ENCODE data around the gene PPM1H.
"Not testable (repeated sequence)": the region's sequence is repeated elsewhere in the genome, so short reads cannot be mapped to it uniquely, and the experiment has no call there.

PPM1H gene

GRCh38 chr12:62776997-62777396 is 158.0 kb downstream of the PPM1H start:
- Mint-ChIP-seq H3K4me3 (no peak overlapping the region), H3K27ac (no peak overlapping the region), H3K36me3 (no peaks in the 10 kb centered on the region), H3K9me3 (no peaks in the 10 kb centered on the region), H3K4me1 (no peaks in the 10 kb centered on the region)
- ATAC-seq: no peak
- DNase-seq (ENCODE audit: low spot score in 2 of 2): no peak

DNA sequence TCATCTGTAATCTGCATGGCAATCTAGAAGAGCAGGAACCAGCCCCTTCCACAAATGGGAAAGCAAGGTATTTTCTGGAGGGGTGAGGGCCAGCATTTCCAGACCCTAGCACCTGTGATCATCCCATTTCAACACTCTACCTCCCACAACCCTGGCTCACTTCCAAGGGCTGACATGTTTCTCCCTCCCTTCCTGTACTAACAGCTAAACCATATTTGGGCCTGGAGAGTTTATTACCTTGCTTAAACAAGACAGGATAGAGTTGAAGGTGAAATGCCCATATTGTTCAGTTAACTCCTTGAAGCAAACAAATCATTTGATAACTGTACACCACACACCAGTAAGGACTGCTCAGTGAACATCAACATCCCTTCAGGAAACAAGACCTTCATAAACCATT is 158.4 kb downstream of the PPM1H start:
- no peaks in the 10 kb centered on the region for H3K9me3 Mint-ChIP-seq
- ATAC-seq: no peak

DNA sequence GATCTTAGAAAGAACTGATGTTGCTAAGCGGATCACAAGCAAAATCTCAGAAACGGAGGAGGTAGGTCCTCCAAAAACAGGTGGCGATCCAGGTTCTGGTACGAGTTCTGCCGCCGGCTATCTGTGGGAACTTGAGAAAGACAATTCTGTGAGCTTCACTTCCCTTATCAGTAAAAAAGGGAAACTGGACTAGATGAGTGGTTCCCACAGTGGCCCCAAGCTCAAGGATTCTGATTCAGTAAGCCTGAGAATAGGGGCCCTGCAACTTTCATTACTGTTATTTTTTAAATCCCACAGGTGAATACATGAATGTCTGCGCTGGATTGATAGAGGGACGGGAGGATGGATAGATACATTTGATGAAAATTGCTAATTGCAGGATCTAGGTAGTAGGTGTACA is 160.2 kb downstream of the PPM1H start:
- H3K4me1 Mint-ChIP-seq: no peaks in the 10 kb centered on the region
- H3K36me3 Mint-ChIP-seq: no peaks in the 10 kb centered on the region
- ATAC-seq (no peak), DNase-seq (ENCODE audit: low spot score in 2 of 2) (no peak)
- no peak overlapping the region for H3K27ac Mint-ChIP-seq
- H3K4me3 Mint-ChIP-seq: no peak overlapping the region
- no peaks in the 10 kb centered on the region for H3K9me3 Mint-ChIP-seq

More for the DNA sequence above, 158.4 kb downstream of the PPM1H start:
- no peaks in the 10 kb centered on the region for H3K4me1 Mint-ChIP-seq
- no peak overlapping the region for H3K4me3 Mint-ChIP-seq
- H3K27ac Mint-ChIP-seq: no peak overlapping the region
- no peak for DNase-seq (ENCODE audit: low spot score in 2 of 2)
- no peaks in the 10 kb centered on the region for H3K36me3 Mint-ChIP-seq

DNA sequence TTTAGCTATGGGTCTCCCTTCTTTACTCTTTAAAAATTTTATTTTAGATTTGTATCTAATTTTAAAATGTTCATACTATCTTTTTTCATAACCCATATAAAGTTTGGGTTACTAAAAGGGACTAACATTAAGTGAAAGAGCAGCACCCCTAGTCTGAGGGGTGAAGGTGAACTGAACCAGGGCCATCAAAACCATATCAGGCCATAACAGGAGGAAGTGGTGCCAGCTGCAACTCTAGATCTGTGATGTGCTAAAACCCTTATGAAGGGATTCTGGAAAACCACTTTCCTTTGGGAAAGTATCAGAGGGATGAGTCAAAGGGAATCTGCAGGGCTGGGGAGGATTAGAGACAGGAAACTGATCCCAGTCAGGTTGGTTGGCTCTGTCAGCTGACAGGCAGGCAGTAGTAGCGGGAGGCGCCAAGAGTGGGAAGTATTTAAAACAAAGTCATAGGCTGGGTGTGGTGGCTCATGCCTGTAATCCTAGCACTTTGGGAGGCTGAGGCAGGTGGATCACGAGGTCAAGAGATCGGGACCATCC is 162.5 kb downstream of the PPM1H start:
- Mint-ChIP-seq H3K9me3 (no peaks in the 10 kb centered on the region), H3K4me1 (peaks cover 13% of the 10 kb centered on the region), H3K4me3 (no peak overlapping the region), H3K27ac (no peak overlapping the region), H3K36me3 (no peaks in the 10 kb centered on the region)
- DNase-seq (ENCODE audit: low spot score in 2 of 2) (no peak), ATAC-seq (no peak)

- Mint-ChIP-seq H3K4me3 (no peak overlapping the region), H3K9me3 (no peaks in the 10 kb centered on the region), H3K4me1 (peaks cover 13% of the 10 kb centered on the region), H3K27ac (no peak overlapping the region), H3K36me3 (no peaks in the 10 kb centered on the region)
- no peak for ATAC-seq
- DNase-seq (ENCODE audit: low spot score in 2 of 2): no peak
Observed at GRCh38 chr12:62771828-62772227, 163.1 kb downstream of the PPM1H start.

DNA sequence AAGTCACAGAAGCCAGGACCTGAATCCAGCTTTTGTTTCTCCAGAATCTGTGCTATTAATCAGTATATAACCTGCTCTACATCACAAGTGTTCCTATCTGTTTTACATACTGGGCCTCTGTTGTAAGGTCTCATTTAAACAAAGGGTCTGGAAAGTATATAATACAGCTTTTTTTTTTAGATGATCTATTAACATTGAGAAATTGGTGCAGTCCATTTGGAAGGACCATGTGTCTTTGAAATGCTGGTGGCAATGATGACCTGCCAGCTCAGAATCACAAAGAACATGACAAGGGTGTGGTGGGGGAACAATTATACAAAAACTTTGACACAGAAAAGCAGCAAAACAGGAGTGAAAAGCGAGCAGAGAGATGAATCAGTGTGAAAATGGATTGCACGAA is 164.6 kb downstream of the PPM1H start:
- Mint-ChIP-seq H3K9me3 (no peaks in the 10 kb centered on the region), H3K4me3 (no peak overlapping the region), H3K36me3 (no peaks in the 10 kb centered on the region), H3K27ac (no peak overlapping the region), H3K4me1 (peaks cover 13% of the 10 kb centered on the region)
- ATAC-seq (no peak), DNase-seq (ENCODE audit: low spot score in 2 of 2) (no peak)

- DNase-seq (ENCODE audit: low spot score in 2 of 2) (no peak), ATAC-seq (no peak)
- Mint-ChIP-seq H3K4me1 (peaks cover 13% of the 10 kb centered on the region), H3K4me3 (no peak overlapping the region), H3K27ac (no peak overlapping the region), H3K9me3 (no peaks in the 10 kb centered on the region), H3K36me3 (no peaks in the 10 kb centered on the region)
Observed at GRCh38 chr12:62769076-62769619, 165.8 kb downstream of the PPM1H start.

- no peak for DNase-seq (ENCODE audit: low spot score in 2 of 2)
- ATAC-seq: peak; percentile 71
- Mint-ChIP-seq H3K36me3 (no peaks in the 10 kb centered on the region), H3K4me3 (no peak overlapping the region), H3K9me3 (no peaks in the 10 kb centered on the region), H3K27ac (peak overlapping the region; percentile 18), H3K4me1 (peaks cover 13% of the 10 kb centered on the region)
Observed at GRCh38 chr12:62767946-62768345, 167.0 kb downstream of the PPM1H start.

DNA sequence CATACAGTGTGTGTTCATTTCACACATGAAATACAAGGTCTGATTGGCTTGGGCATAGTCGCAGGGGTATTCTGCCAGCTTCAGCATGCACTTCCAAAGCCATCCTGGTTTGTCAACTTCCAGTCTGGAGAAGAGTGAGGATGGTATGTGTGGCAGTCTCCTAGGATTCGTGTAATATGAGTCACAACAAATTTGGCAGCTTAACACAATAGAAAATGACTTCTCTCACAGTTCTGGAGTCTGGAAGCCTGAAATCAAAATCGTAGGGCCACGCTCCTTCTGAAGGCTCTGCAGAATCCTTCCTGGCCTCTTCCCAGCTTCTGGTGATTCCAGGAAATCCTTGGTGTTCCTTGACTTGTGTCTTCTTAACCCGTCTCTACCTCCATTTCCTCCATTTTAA is 167.5 kb downstream of the PPM1H start:
- Mint-ChIP-seq H3K4me1 (peaks cover 13% of the 10 kb centered on the region), H3K36me3 (no peaks in the 10 kb centered on the region), H3K4me3 (no peak overlapping the region), H3K27ac (peak overlapping the region; percentile 18), H3K9me3 (no peaks in the 10 kb centered on the region)
- no peak for DNase-seq (ENCODE audit: low spot score in 2 of 2)
- ATAC-seq: no peak

- no peak for ATAC-seq
- DNase-seq (ENCODE audit: low spot score in 2 of 2): no peak
- Mint-ChIP-seq H3K4me1 (peaks cover 13% of the 10 kb centered on the region), H3K9me3 (no peaks in the 10 kb centered on the region), H3K4me3 (no peak overlapping the region), H3K27ac (no peak overlapping the region), H3K36me3 (no peaks in the 10 kb centered on the region)
Observed at GRCh38 chr12:62766496-62766895, 168.5 kb downstream of the PPM1H start.

- DNase-seq (ENCODE audit: low spot score in 2 of 2) (no peak), ATAC-seq (no peak)
- Mint-ChIP-seq H3K36me3 (no peaks in the 10 kb centered on the region), H3K27ac (no peak overlapping the region), H3K9me3 (no peaks in the 10 kb centered on the region), H3K4me1 (peaks cover 32% of the 10 kb centered on the region), H3K4me3 (no peak overlapping the region)
Observed at GRCh38 chr12:62763861-62764645, 170.9 kb downstream of the PPM1H start.

DNA sequence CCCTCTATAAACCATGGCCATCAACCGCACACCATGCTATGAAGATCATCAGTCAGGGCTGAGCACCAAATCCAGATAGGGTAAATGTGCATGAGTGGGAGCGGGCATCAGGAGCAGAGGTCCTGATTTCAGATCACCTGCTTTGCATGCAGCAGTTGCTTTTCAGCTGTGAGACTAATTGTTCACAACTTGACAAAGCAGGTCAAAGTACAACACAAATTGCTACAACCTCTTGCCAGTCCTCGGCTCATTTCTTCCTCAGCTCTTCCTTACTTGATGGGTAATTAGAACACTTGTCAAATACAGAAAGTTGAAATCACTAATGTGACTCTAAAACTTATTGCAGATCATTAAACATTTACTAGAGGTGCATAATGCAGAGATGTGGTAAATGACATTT is 171.6 kb downstream of the PPM1H start:
- no peak overlapping the region for H3K4me3 Mint-ChIP-seq
- DNase-seq (ENCODE audit: low spot score in 2 of 2) (no peak), ATAC-seq (no peak)
- no peak overlapping the region for H3K27ac Mint-ChIP-seq
- H3K36me3 Mint-ChIP-seq: no peaks in the 10 kb centered on the region
- H3K4me1 Mint-ChIP-seq: peaks cover 30% of the 10 kb centered on the region
- H3K9me3 Mint-ChIP-seq: no peaks in the 10 kb centered on the region

- DNase-seq (ENCODE audit: low spot score in 2 of 2) (no peak), ATAC-seq (no peak)
- H3K4me3 Mint-ChIP-seq: no peak overlapping the region
- H3K4me1 Mint-ChIP-seq: peaks cover 23% of the 10 kb centered on the region
- no peaks in the 10 kb centered on the region for H3K36me3 Mint-ChIP-seq
- no peaks in the 10 kb centered on the region for H3K9me3 Mint-ChIP-seq
- no peak overlapping the region for H3K27ac Mint-ChIP-seq
Observed at GRCh38 chr12:62762645-62763044, 172.3 kb downstream of the PPM1H start.

DNA sequence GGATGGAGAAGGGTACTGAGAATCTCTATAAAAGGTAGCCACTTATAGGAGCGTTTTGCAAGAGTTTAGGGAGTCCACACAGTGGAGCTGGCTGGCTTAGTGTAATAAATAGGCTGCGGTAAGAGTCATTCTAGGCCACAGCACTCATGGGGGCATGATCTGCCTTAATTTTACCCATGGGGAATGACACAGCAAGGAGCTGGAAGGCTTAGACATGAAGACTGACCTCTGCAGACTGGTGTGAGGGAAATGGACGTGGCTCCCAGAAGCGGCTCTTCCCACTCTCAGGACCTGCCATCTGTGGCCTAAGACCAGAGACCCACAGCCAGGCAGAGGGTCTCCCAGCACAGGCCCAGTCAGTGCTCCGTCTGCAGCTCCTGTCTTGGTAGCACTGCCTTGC is 173.3 kb downstream of the PPM1H start:
- Mint-ChIP-seq H3K4me3 (no peak overlapping the region), H3K27ac (no peak overlapping the region), H3K9me3 (no peaks in the 10 kb centered on the region), H3K4me1 (peaks cover 22% of the 10 kb centered on the region), H3K36me3 (no peaks in the 10 kb centered on the region)
- ATAC-seq (no peak), DNase-seq (ENCODE audit: low spot score in 2 of 2) (no peak)

GRCh38 chr12:62760779-62761178 is 174.2 kb downstream of the PPM1H start:
- Mint-ChIP-seq H3K4me1 (peaks cover 22% of the 10 kb centered on the region), H3K9me3 (no peaks in the 10 kb centered on the region), H3K36me3 (no peaks in the 10 kb centered on the region), H3K4me3 (peak overlapping the region; percentile 13), H3K27ac (peak overlapping the region; percentile 52)
- DNase-seq (ENCODE audit: low spot score in 2 of 2) (no peak), ATAC-seq (peak; percentile 68)

- Mint-ChIP-seq H3K4me3 (peak overlapping the region; percentile 13), H3K4me1 (peaks cover 22% of the 10 kb centered on the region), H3K27ac (peak overlapping the region; percentile 52)
- not testable (repeated sequence) for ATAC-seq; DNase-seq (ENCODE audit: low spot score in 2 of 2); H3K36me3 Mint-ChIP-seq; H3K9me3 Mint-ChIP-seq
Observed at GRCh38 chr12:62760341-62760740, 174.6 kb downstream of the PPM1H start.

All from stimulated activated effector memory CD8-positive, alpha-beta T cell treated with anti-CD3 and anti-CD28 coated beads, Interleukin-12 subunit alpha, Interleukin-12 subunit beta, amount 100 ng/mL, for 72 hours (primary cell).